K562 (cell line): Measurements from ENCODE around the gene FRMPD2. TPM values are rescaled to one million over a fixed set of nuclear protein-coding genes. Genes with fewer than 3 reads are reported as not detected.
A peak's percentile ranks its signal among the peaks of the same experiment; 100 is the strongest.
"Not testable (repeated sequence)": the region's sequence is repeated elsewhere in the genome, so short reads cannot be mapped to it uniquely, and the experiment has no call there.

ENCODE experiments used
- ATAC-seq: fragments of 200-7000 bp; cut with Tn5 transposase; 3 replicates; pipeline ENCODE4 v1.9.1; 2020; ENCODE audit warnings: moderate library complexity
- BruUV-seq: library from RNA; stranded (reverse); fragments of 400-500 nt; replicated peaks from 2 replicates; lab custom pipeline; 2021; lab: Mats Ljungman, UMichigan
- CTCF ChIA-PET: fragments of 300-600 bp; formaldehyde crosslinking; extraction: SDS; loops from one replicate; lab custom pipeline; 2021; ENCODE audit warnings: low intra/inter-chr PET ratio; lab: Yijun Ruan, JAX
- POLR2A ChIA-PET: fragments of 300-600, 350-650 bp; sonication (Branson Sonifier 250); formaldehyde crosslinking; extraction: SDS; loops from one replicate; lab custom pipeline; 2021; ENCODE audit warnings: antibody characterized with exemption, inconsistent platforms; lab: Yijun Ruan, JAX
- DNase-seq, 4 experiments: peaks; one replicate each; pipeline versions ENCODE4 v3.0.0 to v3.0.0-alpha.2; 2011 to 2018; ENCODE audit warnings: low spot score in 3 of 4, mixed read lengths in 3 of 4; ENCODE audit errors: extremely low read depth in 1 of 4
- FAIRE-seq: peaks from 2 replicates; lab custom pipeline; 2011; peaks lifted over from hg19 to GRCh38; lab: Jason Lieb, UNC
- H2AFZ ChIP-seq: 2 replicates; pipeline ENCODE4 v1.6.0; 2011; ENCODE audit warnings: low read depth, low read length, control low read depth, inconsistent platforms
- H3K27ac ChIP-seq: fragments of 200-600 bp; 3 replicates; pipeline ENCODE4 v1.8.0; 2011; ENCODE audit warnings: low read depth, mild to moderate bottlenecking, control low read depth, inconsistent platforms, low read length, moderate library complexity, mixed read lengths; ENCODE audit errors: extremely low read depth
- H3K27me3 ChIP-seq, 2 experiments: fragments of 300-600 bp in 1 of 2; 2 replicates in 1 of 2; 3 replicates in 1 of 2; pipeline versions ENCODE4 v1.6.0 to v1.8.0; 2011; ENCODE audit warnings: inconsistent platforms in 2 of 2, low read length in 2 of 2, mild to moderate bottlenecking in 1 of 2, mixed read lengths in 1 of 2, moderate library complexity in 1 of 2; ENCODE audit not compliant: control insufficient read depth in 2 of 2, insufficient read depth in 2 of 2
- H3K36me3 ChIP-seq: fragments of 300-600 bp; 3 replicates; pipeline ENCODE4 v1.8.0; 2011; ENCODE audit warnings: mild to moderate bottlenecking, low read length, inconsistent platforms; ENCODE audit not compliant: control insufficient read depth, insufficient read depth
- H3K4me1 ChIP-seq, 2 experiments: fragments of 200-600 bp in 1 of 2; replicated peaks in 1 of 2; 2 replicates in 1 of 2; 3 replicates in 1 of 2; pipeline versions ENCODE4 v1.5.1 to v1.8.0; 2011; ENCODE audit warnings: inconsistent platforms in 2 of 2, low read length in 2 of 2, mild to moderate bottlenecking in 1 of 2, mixed read lengths in 1 of 2, moderate library complexity in 1 of 2; ENCODE audit not compliant: control insufficient read depth in 2 of 2, insufficient read depth in 2 of 2
- H3K4me2 ChIP-seq: 2 replicates; pipeline ENCODE4 v1.6.1; 2011; ENCODE audit warnings: low read length, control low read depth, inconsistent platforms, mixed read lengths; ENCODE audit not compliant: insufficient read depth
- H3K4me3 ChIP-seq: fragments of 200-600 bp; sonication (generic), shearing (Covaris generic); 2 replicates; pipeline ENCODE4 v1.5.1; 2016; ENCODE audit warnings: control low read depth, inconsistent platforms
- H3K79me2 ChIP-seq: fragments of 200-600 bp; 3 replicates; pipeline ENCODE4 v1.8.0; 2011; ENCODE audit warnings: low read length, inconsistent platforms; ENCODE audit not compliant: control insufficient read depth, insufficient read depth
- H3K9ac ChIP-seq, 2 experiments: 2 replicates each; pipeline versions ENCODE4 v1.6.0 to v1.6.1; 2011; ENCODE audit warnings: low read depth in 2 of 2, low read length in 2 of 2, control low read depth in 1 of 2, inconsistent platforms in 1 of 2, mild to moderate bottlenecking in 1 of 2, mixed read lengths in 1 of 2; ENCODE audit not compliant: insufficient read depth in 1 of 2
- H3K9me1 ChIP-seq: one replicate; pipeline ENCODE4 v1.6.0; 2011; ENCODE audit warnings: inconsistent platforms, mild to moderate bottlenecking, low read length, moderate library complexity; ENCODE audit not compliant: control insufficient read depth, insufficient read depth
- H3K9me3 ChIP-seq: replicated peaks from 2 replicates; pipeline ENCODE4 v1.5.1; 2011; ENCODE audit warnings: low read depth, low read length, inconsistent platforms; ENCODE audit not compliant: control insufficient read depth, insufficient read depth
- H4K20me1 ChIP-seq: replicated peaks from 2 replicates; pipeline ENCODE4 v1.6.1; 2011; ENCODE audit warnings: low read length, inconsistent platforms, mixed read lengths; ENCODE audit not compliant: control insufficient read depth, insufficient read depth
- FOXP1 ChIP-seq: sonication (generic); formaldehyde crosslinking; IDR thresholded peaks from 2 replicates; pipeline ENCODE4 v1.8.0; 2022; ENCODE audit warnings: mild to moderate bottlenecking, missing genetic modification reagents
- POLR2G ChIP-seq: fragments of 200-400 bp; formaldehyde crosslinking; IDR thresholded peaks from 2 replicates; pipeline ENCODE4 v1.6.1; 2017; ENCODE audit warnings: low read depth, mild to moderate bottlenecking, antibody characterized with exemption, low read length, moderate library complexity
- TFAP4 ChIP-seq: sonication (generic); formaldehyde crosslinking; IDR thresholded peaks from 2 replicates; pipeline ENCODE4 v1.8.0; 2022; ENCODE audit warnings: missing genetic modification reagents, mild to moderate bottlenecking, moderate library complexity, borderline replicate concordance
- ZNF764 ChIP-seq: fragments of 250-450 bp; sonication (Bioruptor Pico); IDR thresholded peaks from 2 replicates; pipeline ENCODE4 v1.4.0; 2020; ENCODE audit warnings: low read depth, mild to moderate bottlenecking, moderate library complexity
- WGBS: fragments of 100-300 bp; shearing (Covaris generic); methylation state at CpG from one replicate; pipeline ENCODE4 v1.1.6; 2016; ENCODE audit warnings: low coverage, mixed read lengths; ENCODE audit not compliant: insufficient coverage; ENCODE audit errors: missing lambda C conversion rate; 5-methylcytosine and 5-hydroxymethylcytosine counted together
- in situ Hi-C: fragments of 300-500 bp; cut with MboI; formaldehyde crosslinking; loops from 4 replicates; pipeline ENCODE4 v1.15.0; 2018; ENCODE audit warnings: inconsistent platforms, mixed read lengths
- intact Hi-C: fragments of 100-400 bp; cut with micrococcal nuclease; formaldehyde crosslinking; loops from 2 replicates; pipeline ENCODE4 v1.14.2; 2022
- polyA plus RNA-seq, 8 experiments: library from polyadenylated mRNA; depleted of rRNA in 4 of 8; stranded (reverse) in 5 of 8; unstranded in 3 of 8; fragments of >200 nt; fragmentation: Nextera tagmentation in 2 of 8; fragmentation: Illumina TruSeq in 1 of 8; extraction: Ambion mirVana in 2 of 8; extraction: Trizol in 1 of 8; gene quantifications; 2 replicates each; pipeline versions ENCODE4 v1.2.1 to v1.2.3, GENCODE V29; 2011 to 2014; ENCODE audit warnings: inconsistent platforms in 1 of 8, missing spikeins in 1 of 8
- total RNA-seq, 7 experiments: library from RNA; depleted of rRNA in 6 of 7; stranded (reverse); fragments of >200 nt in 6 of 7; fragmentation: Illumina TruSeq in 2 of 7; extraction: Trizol in 2 of 7; gene quantifications; 2 replicates each; pipeline versions ENCODE4 v1.2.1 to v1.2.3, GENCODE V29; 2011 to 2021; ENCODE audit warnings: low replicate concordance in 1 of 7
- TF ChIP-seq, protein P1 (sequence below): fragments of 450-650 bp; IDR thresholded peaks from 2 replicates; pipeline ENCODE4 v1.6.1; 2016; ENCODE audit warnings: mild to moderate bottlenecking

The FRMPD2 gene
- total and polyA plus RNA-seq, 9 of the 15 experiments (the other 6 are each of a cell fraction or from before 2014, with no cell fraction given): 0.12 to 0.95 (median 0.33) TPM

- H3K4me2 ChIP-seq: no peak overlapping the region
- ChIA-PET POLR2A (interaction anchor here (0.9 to 1.6 kb wide), 2 partner anchors 13 to 15 kb away, joined by 3 to 6 read pairs; no protein-coding TSS in a partner anchor), CTCF (no interaction called here)
- no peaks in the 10 kb centered on the region for H3K36me3 ChIP-seq
- intact Hi-C loops: no loop called here
- H3K4me3 ChIP-seq: no peak overlapping the region
- H3K27me3 ChIP-seq: peaks cover 5 to 21% of the 10 kb centered on the region in 2 experiments; a peak in 4 of 5 replicates
- ATAC-seq: no peak
- no peak overlapping the region for H2AFZ ChIP-seq
- H3K27ac ChIP-seq: no peak overlapping the region
- 0 out of 2 replicates have a peak, but pooled peaks cover 2% of the 10 kb centered on the region for H4K20me1 ChIP-seq
- DNase-seq: no peak
- H3K9me3 ChIP-seq: 0 out of 2 replicates have a peak, but pooled peaks cover 3% of the 10 kb centered on the region
- BruUV-seq: no TSS peak
- H3K9ac ChIP-seq: no peak overlapping the region
- in situ Hi-C loops: loop anchor here (10.0 kb wide), 1 partner anchor 1309 kb away; no protein-coding TSS in a partner anchor
- TF ChIP-seq POLR2G (no peak), TFAP4 (no peak), FOXP1 (CRISPR knock-in tag) (no peak), ZNF764 (CRISPR knock-in tag) (no peak)
- TF ChIP-seq, protein P1, sequence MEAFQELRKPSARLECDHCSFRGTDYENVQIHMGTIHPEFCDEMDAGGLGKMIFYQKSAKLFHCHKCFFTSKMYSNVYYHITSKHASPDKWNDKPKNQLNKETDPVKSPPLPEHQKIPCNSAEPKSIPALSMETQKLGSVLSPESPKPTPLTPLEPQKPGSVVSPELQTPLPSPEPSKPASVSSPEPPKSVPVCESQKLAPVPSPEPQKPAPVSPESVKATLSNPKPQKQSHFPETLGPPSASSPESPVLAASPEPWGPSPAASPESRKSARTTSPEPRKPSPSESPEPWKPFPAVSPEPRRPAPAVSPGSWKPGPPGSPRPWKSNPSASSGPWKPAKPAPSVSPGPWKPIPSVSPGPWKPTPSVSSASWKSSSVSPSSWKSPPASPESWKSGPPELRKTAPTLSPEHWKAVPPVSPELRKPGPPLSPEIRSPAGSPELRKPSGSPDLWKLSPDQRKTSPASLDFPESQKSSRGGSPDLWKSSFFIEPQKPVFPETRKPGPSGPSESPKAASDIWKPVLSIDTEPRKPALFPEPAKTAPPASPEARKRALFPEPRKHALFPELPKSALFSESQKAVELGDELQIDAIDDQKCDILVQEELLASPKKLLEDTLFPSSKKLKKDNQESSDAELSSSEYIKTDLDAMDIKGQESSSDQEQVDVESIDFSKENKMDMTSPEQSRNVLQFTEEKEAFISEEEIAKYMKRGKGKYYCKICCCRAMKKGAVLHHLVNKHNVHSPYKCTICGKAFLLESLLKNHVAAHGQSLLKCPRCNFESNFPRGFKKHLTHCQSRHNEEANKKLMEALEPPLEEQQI: no peak
- no peaks in the 10 kb centered on the region for H3K9me1 ChIP-seq
- FAIRE-seq: no peak
- H3K79me2 ChIP-seq: no peaks in the 10 kb centered on the region
- peaks cover 4 to 7% of the 10 kb centered on the region in 2 experiments; a peak in 2 of 5 replicates for H3K4me1 ChIP-seq
- 0% methylated on average over 4 of the region's 4 CpGs for WGBS
These were observed 90.3 kb downstream of the FRMPD2 start for GRCh38 chr10:48184224-48184623.

DNA sequence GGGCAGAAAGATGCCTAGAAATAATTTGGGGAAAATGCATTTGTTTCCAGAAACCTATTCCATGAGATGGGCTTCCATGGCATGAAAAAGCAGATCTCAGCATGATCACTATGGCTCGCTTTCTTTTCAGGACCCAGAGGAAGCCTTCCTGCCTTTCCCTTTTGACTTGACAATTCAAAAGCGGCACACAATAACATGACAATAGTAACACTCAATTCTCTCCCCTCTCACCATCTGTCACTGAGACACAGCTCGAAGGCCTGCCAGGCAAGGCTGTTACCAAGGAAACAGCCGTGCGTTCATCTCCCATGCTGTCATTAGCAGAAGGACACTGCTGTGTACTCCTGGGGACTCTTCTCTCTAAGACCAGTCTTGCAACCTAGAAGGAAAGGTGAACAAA lies 101.8 kb downstream of the FRMPD2 start:
- H3K27me3 ChIP-seq, H3K4me3 ChIP-seq, H4K20me1 ChIP-seq, H3K36me3 ChIP-seq, H3K9ac ChIP-seq, FAIRE-seq, H3K27ac ChIP-seq, in situ Hi-C loops, H3K9me3 ChIP-seq, BruUV-seq, ATAC-seq, DNase-seq, POLR2A ChIA-PET, H3K4me1 ChIP-seq, intact Hi-C loops, H3K79me2 ChIP-seq, H3K4me2 ChIP-seq, H2AFZ ChIP-seq, CTCF ChIA-PET, H3K9me1 ChIP-seq: not testable (repeated sequence)
- WGBS: 0% methylated on average over 1 of the region's 5 CpGs

DNA sequence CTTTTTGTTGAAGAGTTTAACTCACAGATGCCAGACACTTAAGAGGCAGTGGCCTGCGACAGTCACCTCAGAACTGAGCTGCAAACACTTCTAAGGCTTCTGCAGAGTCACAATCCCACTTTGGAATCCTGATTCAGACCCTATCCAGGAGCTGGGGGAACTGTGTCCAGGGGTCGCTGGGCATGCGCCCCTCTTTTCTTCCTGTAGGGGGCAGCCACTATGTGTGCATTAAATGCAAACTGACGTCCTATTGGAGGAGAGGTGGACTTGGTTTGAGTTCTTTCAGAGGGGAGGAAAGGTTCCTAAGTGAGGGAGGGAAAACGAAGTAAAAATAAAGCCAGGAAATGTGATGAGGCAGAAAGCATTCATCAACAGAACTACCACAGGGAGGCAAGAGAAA lies 113.8 kb downstream of the FRMPD2 start:
- DNase-seq, H3K4me1 ChIP-seq, H3K79me2 ChIP-seq, H3K4me2 ChIP-seq, H3K9me3 ChIP-seq, BruUV-seq, in situ Hi-C loops, H4K20me1 ChIP-seq, CTCF ChIA-PET, POLR2A ChIA-PET, intact Hi-C loops, H3K27ac ChIP-seq, H3K9ac ChIP-seq, H3K27me3 ChIP-seq, H2AFZ ChIP-seq, H3K36me3 ChIP-seq, FAIRE-seq, H3K9me1 ChIP-seq, H3K4me3 ChIP-seq: not testable (repeated sequence)
- ATAC-seq: peak; percentile 88
- 10% methylated on average over 2 of the region's 5 CpGs for WGBS
